Urothelium cell line (cell line): Measurements from ENCODE around the gene NBEAL1.
"Not testable (repeated sequence)": the region's sequence is repeated elsewhere in the genome, so short reads cannot be mapped to it uniquely, and the experiment has no call there.

Source experiments
- DNase-seq: peaks from one replicate; pipeline ENCODE4 v3.0.0; 2011; ENCODE audit warnings: low spot score, mixed read lengths
- FAIRE-seq: peaks from 2 replicates; lab custom pipeline; 2011; peaks lifted over from hg19 to GRCh38; lab: Jason Lieb, UNC

The NBEAL1 gene

DNA sequence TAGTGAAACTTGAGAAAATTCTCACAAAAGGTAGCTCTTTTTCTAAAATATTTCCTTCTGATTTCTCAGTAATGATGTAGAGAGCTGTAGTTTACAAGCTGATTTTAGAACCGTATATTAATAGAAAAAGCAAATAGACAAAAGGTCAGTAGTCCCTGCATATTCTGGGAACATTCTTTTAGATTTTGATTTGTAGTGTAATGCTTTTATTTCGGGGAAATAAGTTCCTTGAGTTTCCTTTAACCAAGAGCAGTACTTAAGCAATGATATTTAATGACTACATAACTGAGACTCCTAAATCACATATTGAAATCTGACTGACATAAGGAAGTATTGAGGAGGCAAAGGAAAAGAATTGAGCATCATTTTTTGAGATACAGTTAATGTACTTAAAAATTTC is 22.4 kb downstream of the NBEAL1 start:
- FAIRE-seq = no peak
- DNase-seq = no peak

DNA sequence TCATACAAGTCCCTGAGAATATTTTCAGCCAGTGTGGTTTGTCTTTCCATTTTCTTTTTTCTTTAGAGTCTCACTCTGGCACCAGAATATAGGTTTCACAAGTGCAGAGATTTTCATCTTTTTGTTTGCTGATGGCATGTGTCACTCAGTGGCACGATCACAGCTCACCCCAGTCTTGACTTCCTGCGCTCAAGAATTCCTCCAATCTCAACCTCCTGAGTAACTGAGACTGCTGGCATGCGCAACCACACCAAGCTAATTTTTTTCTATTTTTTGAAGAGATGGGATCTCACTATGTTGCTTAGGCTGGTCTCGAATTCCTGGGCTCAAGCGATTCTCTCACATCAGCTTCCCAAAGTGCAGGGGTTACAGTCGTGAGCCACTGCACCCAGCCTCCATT is 23.9 kb downstream of the NBEAL1 start:
- no peak for FAIRE-seq
- no peak for DNase-seq

DNA sequence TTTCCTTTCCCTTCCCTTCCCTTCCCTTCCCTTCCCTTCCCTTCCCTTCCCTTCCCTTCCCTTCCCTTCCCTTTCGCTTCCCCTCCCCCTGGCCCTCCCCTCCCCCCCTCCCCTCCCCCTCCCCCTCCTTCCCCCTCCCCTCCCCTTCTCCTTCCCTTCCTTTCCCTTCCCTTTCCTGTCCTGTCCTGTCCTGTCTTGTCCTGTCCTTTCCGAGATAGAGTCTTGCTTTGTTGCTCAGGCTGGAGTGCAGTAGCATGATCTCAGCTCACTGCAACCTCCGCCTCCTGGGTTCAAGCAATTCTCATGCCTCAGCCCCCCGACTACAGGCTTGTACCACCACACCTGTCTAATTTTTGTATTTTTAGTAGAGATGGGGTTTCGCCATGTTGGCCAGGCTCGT is 24.5 kb downstream of the NBEAL1 start:
- not testable (repeated sequence) for DNase-seq, FAIRE-seq

DNA sequence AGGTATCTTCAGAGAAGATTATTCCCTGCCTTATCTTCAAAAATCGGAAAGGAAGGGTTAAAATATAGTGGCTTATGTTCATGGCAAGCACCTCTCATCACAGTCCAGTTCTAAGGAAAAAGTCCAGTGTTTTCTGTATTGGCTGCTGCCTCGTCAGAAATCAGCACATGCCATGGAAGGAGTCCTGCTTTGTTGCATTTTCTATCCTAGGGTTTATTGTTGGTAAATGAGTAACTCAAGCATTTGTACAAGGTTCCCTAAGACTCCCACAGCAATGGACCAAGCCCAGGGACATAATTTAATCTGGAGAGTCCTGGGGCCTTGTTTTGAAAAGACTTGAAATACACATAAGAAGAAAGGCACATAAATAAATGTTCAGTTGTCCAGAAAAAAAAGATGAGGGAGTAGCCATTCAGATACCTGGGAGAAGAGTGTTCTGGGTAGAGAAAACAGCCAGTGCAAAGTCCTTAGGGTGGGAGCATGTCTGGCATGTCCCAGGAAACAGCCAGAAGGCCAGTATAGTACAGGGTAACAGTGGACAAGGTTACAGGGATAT is 26.4 kb downstream of the NBEAL1 start:
- FAIRE-seq (no peak), DNase-seq (no peak)

DNA sequence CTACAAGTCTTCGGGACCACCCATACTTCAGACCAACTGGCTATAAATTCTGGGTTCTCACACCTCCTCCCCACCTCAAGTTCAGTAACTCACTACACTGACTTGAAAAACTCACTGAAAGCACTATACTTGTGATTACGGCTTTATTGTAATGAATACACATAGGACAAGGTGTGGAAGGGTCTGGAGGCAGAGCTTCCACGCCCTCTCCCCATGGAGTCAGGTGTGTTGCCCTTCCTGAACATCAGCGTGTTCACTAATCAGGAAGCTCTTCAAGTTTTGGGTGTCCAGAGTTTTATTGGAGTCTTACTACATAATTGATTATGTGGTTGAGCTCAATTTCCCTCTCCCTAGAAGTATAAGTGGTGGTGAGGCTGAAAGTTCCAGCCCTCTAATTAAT is 27.5 kb downstream of the NBEAL1 start:
- DNase-seq = no peak
- FAIRE-seq = no peak

DNA sequence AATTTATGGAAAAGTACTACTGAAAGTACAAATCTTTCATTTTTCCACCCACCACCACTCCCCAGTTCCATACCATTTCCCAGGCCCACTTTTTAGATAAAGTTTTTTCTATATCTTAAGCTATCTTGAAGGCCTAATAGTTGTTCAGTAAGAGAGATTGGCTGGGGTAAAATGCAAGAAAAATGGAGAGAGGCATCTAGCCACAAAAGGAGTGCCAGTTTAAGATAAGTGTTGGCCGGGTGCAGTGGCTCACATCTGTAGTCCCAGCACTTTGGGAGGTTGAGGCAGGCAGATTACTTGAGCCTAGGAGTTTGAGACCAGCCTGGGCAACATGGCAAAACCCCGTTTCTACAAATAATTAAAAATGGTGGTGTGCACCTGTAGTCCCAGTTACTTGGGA is 28.6 kb downstream of the NBEAL1 start:
- FAIRE-seq (no peak), DNase-seq (no peak)

DNA sequence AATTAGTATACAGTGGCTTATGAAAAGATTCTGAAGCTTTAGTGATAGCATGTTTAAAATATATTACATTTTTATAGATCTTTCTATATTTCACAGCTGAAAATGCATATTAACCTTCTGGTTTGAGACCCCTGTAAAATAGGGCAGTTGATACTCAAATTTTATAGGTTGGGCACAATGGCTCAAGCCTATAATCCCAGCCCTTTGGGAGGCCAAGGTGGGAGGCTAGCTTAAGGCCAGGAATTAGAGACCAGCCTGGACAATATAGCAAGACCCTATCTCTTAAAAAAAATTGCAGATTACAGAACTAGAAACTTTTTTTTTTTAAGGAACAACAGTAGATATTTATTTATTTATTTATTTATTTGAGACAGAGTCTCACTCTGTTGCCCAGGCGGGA is 31.2 kb downstream of the NBEAL1 start:
- FAIRE-seq (no peak), DNase-seq (no peak)

DNA sequence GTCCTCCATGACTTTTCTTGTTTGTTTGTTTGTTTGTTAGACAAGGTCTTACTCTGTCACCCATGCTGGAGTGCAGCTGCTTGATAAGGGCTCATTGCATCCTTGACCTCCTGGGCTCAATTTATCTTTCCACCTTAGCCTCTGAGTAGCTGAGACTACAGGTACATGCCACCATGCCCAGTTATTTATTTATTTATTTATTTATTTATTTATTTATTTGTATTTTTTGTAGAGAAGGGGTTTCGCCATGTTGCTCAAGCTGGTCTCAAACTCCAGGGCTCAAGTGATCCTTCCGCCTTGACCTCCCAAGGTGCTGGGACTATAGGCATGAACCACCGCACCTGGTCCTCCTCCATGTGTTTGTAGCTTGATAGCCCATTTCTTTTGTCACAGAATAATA is 37.9 kb downstream of the NBEAL1 start:
- FAIRE-seq = no peak
- no peak for DNase-seq

DNA sequence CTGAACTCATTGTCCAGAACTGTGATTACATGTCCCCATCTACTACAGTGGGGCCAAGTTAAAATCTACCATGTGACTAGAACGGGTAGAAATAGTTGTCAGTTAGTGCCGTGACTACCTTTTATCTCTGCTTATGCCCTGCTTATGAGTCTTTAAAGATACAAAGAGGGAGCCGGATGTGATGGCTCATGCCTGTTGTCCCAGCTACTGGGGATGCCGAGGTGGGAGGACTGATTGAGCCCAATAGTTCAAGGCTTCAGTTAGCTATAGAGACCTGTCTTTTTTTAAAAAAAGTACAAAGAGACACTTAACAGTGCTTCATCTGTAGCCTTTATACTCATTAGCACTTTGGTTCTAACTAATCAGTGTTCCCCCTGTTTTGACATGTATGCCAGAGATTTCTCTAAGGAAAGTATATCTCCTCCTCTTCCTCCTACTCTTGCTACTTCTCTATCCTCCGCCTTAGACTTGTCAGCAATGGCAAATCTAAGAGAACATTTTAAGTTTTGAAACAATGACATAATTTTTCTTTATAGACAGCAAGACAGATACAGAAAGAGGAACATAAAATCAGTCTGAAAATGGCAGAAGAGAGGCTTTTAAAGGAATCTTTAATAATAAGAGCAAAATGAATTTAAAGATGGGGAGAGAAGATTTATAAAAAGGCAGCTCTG is 45.0 kb downstream of the NBEAL1 start:
- DNase-seq (no peak), FAIRE-seq (no peak)

DNA sequence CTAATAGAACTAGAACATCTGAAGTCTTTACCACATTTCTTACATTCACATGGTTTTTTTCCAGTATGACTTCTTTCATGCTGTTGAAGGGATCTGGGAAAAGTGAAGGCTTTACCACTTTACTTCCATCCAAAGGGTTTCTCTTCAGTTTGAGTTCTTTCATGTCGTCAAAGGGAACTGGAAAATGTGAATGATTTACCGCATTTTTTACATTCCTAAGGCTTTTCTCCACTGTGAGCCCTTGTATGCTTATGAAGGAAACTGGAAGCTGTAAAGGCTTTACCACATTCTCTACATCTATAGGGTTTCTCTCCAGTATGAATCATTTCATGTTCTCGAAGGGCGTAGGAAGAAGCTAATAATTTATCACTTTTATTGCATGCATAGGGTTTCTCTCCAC is 46.7 kb downstream of the NBEAL1 start:
- no peak for DNase-seq
- no peak for FAIRE-seq

DNA sequence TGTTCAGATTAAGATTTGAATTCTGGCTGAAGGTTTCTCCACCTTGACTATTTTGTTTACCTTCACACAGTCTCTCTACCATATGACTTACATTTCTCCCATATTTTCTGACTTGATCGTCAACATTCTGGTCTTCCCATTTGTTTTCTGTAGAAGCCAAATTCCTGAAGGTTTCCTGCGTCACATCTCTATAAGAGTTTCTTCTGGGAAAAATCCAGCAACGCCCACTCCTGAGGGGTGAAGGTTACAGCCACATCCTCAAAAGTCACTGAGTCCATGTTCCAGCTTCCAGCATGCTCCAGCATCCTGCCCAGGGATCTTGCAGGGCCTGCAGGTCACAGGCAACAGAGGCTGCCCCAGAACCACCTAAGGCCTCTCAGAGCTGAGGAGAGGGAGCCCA is 47.5 kb downstream of the NBEAL1 start:
- FAIRE-seq (no peak), DNase-seq (no peak)

DNA sequence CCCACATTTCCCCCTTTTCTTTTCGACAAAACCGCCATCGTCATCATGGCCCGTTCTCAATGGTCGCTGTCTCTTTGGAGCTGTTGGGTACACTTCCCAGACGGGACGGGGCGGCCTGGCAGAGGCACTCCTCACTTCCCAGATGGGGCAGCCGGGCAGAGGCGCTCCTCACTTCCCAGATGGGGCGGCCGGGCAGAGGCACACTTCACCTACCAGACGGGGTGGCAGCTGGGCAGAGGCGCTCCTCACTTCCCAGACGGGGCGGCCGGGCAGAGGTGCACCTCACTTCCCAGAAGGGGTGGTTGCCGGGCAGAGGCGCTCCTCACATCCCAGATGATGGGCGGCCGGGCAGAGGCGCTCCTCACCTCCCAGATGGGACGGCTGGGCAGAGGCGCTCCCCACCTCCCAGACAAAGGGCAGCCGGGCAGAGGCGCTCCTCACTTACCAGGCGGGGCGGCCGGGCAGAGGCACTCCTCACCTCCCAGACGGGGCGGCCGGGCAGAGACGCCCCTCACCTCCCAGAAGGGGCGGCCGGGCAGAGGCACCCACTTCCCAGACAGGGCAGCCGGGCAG is 51.9 kb downstream of the NBEAL1 start:
- not testable (repeated sequence) for DNase-seq, FAIRE-seq

DNA sequence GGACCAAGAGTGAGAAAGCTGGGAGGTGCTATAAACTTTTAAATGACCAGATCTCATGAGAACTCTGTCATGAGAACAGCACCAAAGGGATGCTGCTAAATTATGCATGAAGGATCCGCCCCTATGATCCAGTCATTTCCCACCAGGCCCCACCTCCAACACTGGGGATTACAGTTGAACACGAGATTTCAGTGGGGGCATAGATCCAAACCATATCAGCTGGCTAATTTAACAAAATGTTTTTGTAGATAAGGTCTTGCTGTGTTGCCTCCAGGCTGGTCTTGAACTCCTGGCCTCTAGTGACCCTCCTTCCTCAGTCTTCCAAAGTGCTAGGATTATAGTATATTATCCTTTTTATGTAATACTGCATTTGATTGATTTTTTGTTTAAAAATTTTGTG is 56.0 kb downstream of the NBEAL1 start:
- DNase-seq (no peak), FAIRE-seq (no peak)

DNA sequence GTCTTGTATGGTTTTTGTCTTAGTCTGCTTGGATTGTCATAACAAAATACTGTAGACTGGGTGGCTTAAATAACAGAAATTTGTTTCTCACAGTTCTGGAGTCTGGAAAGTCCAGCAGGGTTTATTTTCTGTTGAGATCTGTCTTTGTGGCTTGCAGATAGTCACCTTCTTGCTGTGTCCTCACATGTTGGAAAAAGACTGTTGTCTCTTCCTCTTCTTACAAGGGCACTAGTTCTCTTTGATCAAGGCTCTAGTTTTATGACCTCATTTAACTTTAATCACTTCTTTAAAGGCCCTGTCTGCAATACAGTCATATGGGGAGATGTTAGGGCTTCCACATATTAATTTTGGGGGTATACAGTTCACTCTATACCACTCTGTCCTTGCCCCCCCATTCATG is 56.5 kb downstream of the NBEAL1 start:
- FAIRE-seq = no peak
- DNase-seq = no peak

DNA sequence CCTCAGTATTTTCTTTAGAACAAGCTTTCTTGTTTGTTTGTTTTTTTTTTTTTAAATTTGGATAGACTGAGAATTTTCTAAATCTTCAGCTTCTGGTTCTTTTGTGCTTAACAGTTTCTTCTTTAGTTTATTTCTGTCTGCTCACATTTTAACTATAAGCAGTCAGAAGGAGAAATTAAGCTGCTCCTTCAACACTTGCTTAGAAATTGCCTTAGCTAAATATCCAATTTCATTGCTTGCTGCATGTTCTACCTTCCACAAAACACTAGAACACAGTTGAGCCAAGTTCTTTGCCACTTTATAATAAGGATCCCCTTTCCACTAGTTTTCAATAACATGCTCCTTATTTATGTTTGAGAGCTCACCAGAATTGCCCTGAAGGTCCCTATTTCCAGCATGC is 57.7 kb downstream of the NBEAL1 start:
- no peak for DNase-seq
- FAIRE-seq = no peak

DNA sequence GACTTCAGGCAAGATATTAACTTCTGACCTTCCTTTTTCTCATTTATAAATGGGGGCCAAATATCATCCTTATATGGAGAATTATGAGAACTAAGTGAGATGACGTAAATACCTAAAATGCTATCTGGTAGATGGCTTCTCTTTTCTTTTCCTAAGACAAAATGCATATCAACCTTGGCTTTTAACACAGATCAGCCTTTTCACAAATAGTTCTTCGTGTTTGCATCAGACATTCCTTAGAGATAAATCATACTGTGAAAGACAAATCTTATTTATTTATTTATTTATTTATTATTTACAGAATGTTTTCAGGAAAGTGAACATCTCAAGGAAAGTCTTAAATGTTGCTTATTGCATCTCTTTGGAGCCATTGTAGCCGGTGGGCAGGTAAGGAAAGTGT is 62.8 kb downstream of the NBEAL1 start:
- peak; percentile 4 for DNase-seq
- no peak for FAIRE-seq

DNA sequence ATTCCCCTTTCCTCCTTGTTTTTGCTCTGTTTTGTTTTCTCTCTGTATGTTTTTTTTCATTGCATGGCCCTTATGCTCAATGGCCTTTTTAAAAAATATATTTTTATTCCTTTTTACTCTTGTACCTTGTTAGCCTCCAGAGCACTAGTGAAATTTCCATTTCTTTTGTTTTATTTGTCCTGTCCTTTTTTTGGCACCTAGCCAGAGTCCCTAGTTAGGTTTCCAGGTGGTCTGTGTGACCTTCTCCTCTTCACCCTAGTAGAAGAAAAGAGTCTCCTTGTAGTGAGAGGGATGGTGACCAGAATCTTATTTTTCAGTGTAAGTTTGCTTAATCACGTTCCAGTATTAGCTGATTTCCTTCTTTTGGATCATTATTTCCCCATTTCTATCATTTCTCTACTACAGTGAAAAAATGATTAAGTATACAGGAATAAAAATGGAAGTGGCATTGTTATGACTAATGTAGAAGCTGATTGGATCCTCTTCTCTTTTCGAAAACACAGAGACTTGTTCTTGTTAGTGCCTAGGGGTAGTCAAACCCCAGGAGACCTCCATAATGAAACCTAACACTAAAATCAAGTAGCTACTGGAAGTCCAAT is 65.9 kb downstream of the NBEAL1 start:
- DNase-seq = no peak
- no peak for FAIRE-seq

DNA sequence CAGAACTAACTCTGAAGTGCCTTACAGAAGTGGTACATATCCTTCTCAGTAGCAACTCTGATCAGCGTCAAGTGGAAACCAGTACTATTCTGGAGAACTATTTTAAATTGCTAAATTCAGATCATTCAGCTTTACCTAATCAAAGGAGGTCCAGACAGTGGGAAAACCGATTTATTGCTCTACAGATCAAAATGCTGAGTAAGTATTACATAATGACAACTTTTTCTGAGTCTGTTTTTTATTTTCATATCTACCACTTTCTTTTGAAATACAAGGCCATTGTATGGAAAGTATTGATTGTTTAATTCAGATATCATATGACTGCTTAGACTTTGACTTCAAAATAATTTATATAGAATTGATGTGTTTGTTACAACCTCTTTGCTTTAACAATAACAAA is 68.7 kb downstream of the NBEAL1 start:
- FAIRE-seq (no peak), DNase-seq (no peak)

DNA sequence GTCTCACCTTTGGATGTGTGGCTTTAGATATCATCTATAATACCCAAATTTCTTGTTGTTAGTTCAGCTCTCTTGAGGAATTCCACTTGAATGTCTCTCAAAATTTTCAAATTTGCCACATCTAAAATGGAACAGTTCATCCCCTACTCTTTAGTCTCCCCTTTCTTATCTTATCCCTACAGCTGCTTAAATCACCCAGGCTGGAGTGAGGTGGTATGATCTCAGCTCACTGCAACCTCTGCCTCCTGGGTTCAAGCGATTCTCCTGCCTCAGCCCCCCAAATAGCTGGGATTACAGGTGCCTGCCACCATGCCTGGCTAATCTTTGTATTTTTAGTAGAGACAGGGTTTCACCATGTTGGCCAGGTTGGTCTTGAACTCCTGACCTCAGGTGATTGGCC is 71.7 kb downstream of the NBEAL1 start:
- DNase-seq, FAIRE-seq: not testable (repeated sequence)

DNA sequence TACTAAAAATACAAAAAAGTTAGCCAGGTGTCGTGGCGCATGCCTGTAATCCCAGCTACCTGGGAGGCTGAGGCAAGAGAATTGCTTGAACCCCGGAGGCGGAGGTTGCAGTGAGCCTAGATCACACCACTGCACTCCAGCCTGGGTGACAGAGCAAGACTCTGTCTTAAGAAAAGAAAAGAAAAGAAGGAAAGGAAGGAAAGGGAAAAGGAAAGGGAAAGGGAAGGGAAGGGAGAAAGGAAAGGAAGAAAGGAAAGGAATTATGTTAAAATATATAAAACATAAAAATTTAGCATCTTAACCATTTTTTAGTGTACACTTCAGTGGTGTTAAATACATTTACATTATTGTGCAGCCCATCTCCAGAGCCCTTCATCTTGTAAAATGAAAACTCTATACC is 76.0 kb downstream of the NBEAL1 start:
- not testable (repeated sequence) for DNase-seq, FAIRE-seq

DNA sequence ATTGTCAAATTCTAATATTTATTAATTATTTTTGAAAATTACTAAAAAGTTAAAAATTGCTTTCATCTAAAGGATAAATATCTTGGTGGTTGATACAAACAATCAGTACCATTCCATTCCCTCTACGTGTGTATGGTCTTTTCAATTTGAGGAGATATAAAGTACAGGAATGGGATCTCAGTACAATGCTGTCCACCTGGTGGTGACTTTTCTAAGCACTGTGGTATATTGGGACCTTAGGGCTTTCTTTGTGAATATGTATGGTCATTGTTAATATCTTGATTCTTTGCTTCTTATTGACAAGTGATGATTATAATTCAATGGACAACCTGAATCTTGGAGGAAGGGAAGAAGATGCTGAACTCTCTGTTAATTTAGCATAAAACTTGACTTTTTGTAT is 83.1 kb downstream of the NBEAL1 start:
- DNase-seq (no peak), FAIRE-seq (no peak)

DNA sequence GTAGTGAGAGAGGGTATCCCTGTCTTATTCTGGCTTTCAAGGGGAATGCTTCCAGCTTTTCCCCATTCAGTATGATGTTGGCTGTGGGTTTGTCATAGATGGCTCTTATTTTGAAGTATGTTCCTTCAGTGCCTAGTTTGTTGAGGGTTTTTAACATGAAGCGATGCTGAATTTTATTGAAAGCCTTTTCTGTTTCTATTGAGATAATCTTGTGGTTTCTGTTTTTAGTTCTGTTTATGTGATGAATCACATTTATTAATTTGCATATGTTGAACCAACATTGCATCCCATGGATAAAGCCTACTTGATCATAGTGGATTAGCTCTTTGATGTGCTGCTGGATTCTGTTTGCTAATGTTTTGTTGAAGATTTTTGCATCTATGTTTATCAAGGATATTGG is 87.7 kb downstream of the NBEAL1 start:
- DNase-seq, FAIRE-seq: not testable (repeated sequence)
